T-helper 2 cell treated with Interferon-gamma antibody and Interleukin-4, amounts not matched to agents 5 μg/mL and 100 μg/mL, for 36 hours (primary cell): ENCODE results near the gene OASL.
A peak's percentile ranks its signal among the peaks of the same experiment; 100 is the strongest.
"Not testable (repeated sequence)": the region's sequence is repeated elsewhere in the genome, so short reads cannot be mapped to it uniquely, and the experiment has no call there.

Experiments
- DNase-seq: peaks from one replicate; pipeline ENCODE4 v3.0.0; 2021; ENCODE audit warnings: low spot score
- H3K27ac Mint-ChIP-seq: one replicate; pipeline ENCODE4 v1.8.0; 2021; ENCODE audit warnings: mild to moderate bottlenecking, mixed read lengths
- H3K27me3 Mint-ChIP-seq: one replicate; pipeline ENCODE4 v1.8.0; 2021; ENCODE audit warnings: low read depth, mixed read lengths
- H3K36me3 Mint-ChIP-seq: one replicate; pipeline ENCODE4 v1.8.0; 2021; ENCODE audit warnings: low read depth, mixed read lengths
- H3K4me1 Mint-ChIP-seq: one replicate; pipeline ENCODE4 v1.8.0; 2021; ENCODE audit warnings: low read depth, mixed read lengths
- H3K4me3 Mint-ChIP-seq: one replicate; pipeline ENCODE4 v1.8.0; 2022; ENCODE audit warnings: mild to moderate bottlenecking, moderate library complexity, mixed read lengths
- H3K9me3 Mint-ChIP-seq: one replicate; pipeline ENCODE4 v1.8.0; 2021; ENCODE audit warnings: mixed read lengths

The OASL gene

DNA sequence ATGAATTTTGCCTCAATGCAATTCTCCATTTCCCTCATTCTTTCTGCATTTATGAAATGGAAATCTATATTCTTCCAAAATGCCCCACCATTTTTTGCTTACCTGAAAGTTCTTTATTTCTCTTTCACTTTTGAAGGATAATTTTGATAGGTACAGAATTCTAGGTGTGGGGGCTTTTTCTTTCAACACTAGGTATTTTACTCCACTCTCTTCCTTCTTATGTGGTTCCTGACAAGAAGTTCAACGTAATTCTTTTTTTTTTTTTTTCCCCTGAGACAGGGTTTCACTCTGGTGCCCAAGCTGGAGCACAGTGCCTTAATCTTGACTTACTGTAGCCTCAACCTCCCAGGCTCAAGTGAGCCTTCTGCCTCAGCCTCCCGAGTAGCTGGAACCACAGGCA lies 26.3 kb upstream of the OASL start:
- no peak for DNase-seq
- H3K4me1 Mint-ChIP-seq, result peaks cover 5% of the 10 kb centered on the region
- no peaks in the 10 kb centered on the region for H3K9me3 Mint-ChIP-seq
- H3K27me3 Mint-ChIP-seq, result peaks cover 2% of the 10 kb centered on the region
- H3K36me3 Mint-ChIP-seq, result no peaks in the 10 kb centered on the region
- H3K27ac Mint-ChIP-seq, result no peak overlapping the region
- H3K4me3 Mint-ChIP-seq, result no peak overlapping the region

DNA sequence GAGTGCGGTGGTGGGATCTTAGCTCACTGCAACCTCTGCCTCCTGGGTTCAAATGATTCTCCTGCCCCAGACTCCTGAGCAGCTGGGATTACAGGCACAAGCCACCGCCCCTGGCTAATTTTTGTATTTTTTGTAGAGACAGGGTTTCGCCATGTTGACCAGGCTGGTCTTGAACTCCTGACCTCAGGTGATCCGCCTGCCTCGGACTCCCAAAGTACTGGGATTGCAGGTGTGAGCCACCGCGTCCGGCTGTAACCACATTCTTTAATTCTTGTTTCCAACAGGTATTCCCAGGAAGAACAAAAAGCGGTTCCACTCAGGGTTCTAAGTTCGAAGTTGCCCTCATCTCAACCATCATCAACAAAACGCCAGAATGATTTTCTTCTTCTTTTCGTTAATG lies 25.5 kb upstream of the OASL start:
- H3K9me3 Mint-ChIP-seq, H3K4me3 Mint-ChIP-seq, DNase-seq, H3K4me1 Mint-ChIP-seq, H3K36me3 Mint-ChIP-seq, H3K27me3 Mint-ChIP-seq, H3K27ac Mint-ChIP-seq: not testable (repeated sequence)

DNA sequence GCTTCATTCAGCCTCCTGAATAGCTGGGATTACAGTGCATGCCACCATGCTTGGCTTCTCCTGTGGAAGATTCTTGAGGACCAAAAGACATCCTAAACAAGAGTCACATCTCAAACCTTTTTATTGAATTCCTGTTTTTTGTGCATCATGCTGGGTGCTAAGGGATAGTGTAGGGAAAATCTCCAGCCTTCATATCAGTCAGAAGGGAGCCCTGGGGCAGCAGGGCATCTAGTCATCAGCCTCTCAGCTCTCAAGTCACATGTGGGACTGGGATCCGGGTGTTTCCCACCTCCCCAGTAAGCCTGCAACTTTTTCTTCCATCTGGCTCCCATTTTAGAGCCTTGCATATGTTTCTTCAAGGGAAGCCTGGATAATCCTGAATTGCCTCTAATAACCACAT lies 25.1 kb upstream of the OASL start:
- DNase-seq, result no peak

DNA sequence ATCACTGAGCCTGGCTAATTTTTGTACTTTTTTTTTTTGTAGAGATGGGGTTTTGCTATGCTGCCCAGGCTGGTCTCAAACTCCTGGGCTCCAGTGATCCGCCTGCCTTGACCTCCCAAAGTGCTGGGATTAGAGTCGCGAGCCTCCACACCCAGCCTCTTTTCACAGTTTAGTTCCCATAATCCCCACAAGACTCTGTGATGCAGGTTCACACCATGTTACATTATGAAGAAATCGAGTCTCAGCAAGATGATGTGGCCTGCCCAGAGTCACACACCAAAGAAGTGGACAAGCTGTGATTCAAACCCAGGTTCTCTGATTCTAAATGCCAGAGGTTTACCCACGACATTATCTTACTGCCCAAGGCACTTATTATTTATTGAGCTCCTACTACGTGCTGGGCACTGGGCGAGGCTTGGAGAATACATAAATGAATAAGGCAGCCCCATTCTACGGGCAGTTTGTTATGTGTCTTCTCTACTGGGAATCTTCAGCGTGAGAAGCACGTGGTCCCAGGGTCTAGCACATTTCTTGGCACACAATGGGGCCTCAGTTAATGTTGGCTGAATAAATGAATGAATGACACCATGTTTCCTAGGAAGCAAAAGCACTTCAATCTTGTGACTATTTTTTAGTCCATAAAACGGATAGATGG lies 23.5 kb upstream of the OASL start:
- peaks cover 12% of the 10 kb centered on the region for H3K4me1 Mint-ChIP-seq
- H3K9me3 Mint-ChIP-seq, result no peaks in the 10 kb centered on the region
- H3K27me3 Mint-ChIP-seq, result no peaks in the 10 kb centered on the region
- H3K36me3 Mint-ChIP-seq, result no peaks in the 10 kb centered on the region
- DNase-seq, result no peak
- no peak overlapping the region for H3K27ac Mint-ChIP-seq
- H3K4me3 Mint-ChIP-seq, result no peak overlapping the region

More for the DNA sequence above, 25.1 kb upstream of the OASL start:
- Mint-ChIP-seq H3K36me3 (no peaks in the 10 kb centered on the region), H3K27me3 (peaks cover 2% of the 10 kb centered on the region), H3K27ac (no peak overlapping the region), H3K4me3 (no peak overlapping the region), H3K9me3 (no peaks in the 10 kb centered on the region), H3K4me1 (peaks cover 10% of the 10 kb centered on the region)

DNA sequence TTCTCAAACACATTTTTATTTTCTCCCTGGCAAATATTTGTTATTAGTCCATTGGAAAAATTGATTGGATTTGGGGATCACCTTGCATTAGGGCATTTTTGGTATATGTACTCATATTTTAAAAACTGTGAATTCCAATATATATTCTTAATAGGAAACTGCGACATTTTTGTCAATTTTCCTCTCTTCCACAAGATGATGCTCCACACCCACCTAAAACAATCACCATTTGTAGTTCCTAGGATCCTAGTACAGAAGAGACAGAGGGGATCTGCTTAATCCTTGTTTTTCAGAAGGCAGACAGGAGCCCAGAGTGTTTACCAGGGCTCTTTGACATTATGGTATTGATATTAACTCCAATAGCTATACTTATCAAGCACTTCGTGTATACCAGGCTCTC lies 22.8 kb upstream of the OASL start:
- Mint-ChIP-seq H3K27ac (no peak overlapping the region), H3K4me1 (peaks cover 15% of the 10 kb centered on the region), H3K27me3 (no peaks in the 10 kb centered on the region), H3K36me3 (no peaks in the 10 kb centered on the region), H3K9me3 (no peaks in the 10 kb centered on the region), H3K4me3 (no peak overlapping the region)
- DNase-seq, result no peak

DNA sequence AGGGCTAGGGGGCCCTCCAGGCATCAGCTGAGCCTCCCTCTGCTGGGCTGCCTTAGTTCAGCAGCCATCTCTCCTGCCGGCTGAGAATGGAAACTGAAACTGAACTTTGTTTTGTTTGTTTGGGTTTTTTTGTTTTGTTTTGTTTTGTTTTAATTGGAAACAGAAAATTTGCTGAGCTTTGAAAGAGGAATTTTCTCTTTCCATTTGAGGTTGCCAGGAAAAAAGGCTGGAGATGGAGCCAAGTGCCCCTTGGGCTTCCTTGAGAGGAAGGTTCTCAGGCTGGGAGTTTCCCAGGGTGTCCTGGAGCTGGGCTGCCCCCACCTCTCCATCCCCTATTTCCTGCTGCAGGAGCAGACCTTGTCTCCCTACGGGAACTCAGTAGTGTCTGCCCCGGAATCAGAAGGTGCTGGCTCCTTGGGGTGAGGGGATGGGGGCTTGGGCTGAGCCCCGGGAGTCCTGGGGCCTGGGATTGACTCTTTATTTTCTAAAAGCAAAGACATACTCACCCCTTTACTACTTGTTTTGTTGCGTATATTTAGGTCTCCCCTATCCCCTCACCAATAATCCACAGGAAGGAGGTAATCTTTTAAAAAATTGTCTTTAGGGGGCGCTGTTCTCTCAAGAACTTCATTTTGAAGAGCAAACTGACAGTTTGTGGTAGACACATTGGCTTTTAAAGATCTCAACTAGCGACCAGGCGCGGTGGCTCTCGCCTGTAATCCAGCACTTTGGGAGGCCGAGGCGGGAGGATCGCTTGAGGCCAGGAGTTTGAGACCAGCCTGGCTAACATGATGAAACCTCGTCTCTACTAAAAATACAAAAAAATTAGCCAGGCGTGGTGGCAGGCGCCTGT lies 21.3 kb upstream of the OASL start:
- H3K27ac Mint-ChIP-seq, result peak overlapping the region; percentile 95
- DNase-seq, result peak; percentile 44

DNA sequence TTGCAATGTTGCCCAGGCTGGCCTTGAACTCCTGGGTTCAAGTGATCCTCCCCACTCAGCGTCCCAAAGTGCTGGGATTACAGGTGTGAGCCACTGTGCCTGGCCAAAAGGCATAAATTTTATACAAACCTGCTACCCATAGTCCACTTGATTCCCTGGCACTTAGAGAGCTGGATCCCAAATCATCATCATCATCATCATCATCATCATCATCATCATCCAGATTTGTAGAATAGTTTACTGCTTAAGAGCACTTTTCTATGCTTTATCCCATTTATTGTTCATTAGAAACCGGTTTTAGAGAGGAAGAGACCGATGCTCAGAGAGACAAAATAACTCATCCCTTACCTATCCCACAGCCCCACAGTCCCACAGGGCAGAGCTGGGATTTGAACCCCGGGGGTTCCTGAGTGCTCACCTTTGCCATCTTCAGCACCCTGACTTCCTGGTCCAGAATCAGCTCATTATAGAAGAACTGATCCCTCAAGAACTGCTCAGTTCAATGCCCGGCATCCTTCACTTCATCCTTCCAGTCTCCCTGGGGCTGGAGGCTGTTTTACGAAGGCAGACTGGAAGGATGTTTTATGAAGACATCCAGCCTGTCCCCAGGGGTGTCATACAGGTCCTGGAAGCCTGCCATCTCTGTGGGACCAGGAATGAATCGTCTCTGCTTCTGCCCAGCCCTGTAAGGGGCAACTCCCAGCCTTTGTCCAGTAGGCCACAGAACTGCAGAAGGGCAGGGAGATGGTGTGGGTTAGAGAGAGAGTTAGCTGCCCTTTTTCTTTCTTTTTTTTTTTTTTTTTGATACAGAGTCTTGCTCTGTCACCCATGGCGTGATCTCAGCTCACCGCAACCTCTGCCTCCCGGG lies 20.2 kb upstream of the OASL start:
- Mint-ChIP-seq H3K36me3 (no peaks in the 10 kb centered on the region), H3K27ac (peak overlapping the region; percentile 95), H3K4me3 (peak overlapping the region; percentile 72), H3K27me3 (no peaks in the 10 kb centered on the region), H3K9me3 (no peaks in the 10 kb centered on the region), H3K4me1 (peaks cover 14% of the 10 kb centered on the region)
- DNase-seq, result no peak

More for the DNA sequence above, 21.3 kb upstream of the OASL start:
- Mint-ChIP-seq H3K27me3 (no peaks in the 10 kb centered on the region), H3K9me3 (no peaks in the 10 kb centered on the region), H3K4me1 (peaks cover 14% of the 10 kb centered on the region), H3K36me3 (no peaks in the 10 kb centered on the region), H3K4me3 (peak overlapping the region; percentile 72)

DNA sequence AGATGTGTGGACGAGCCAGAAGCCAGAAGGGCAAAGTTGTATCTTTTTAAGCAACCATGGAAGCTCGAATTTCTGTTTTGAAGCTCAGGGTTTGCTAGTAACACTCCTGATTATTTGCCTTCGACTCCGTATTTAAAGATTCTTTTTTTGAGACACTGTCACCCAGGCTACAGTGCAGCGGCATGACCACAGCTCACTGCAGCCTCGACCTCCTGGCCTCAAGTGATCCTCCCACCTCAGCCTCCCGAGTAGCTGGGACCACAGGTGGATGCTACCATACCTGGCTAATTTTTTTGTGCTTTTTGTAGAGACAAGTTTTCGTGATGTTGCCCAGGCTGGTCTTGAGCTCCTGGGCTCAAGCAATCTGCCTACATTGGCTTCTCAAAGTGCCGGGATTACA lies 18.7 kb upstream of the OASL start:
- DNase-seq, result no peak
- H3K4me1 Mint-ChIP-seq, result peaks cover 14% of the 10 kb centered on the region
- H3K4me3 Mint-ChIP-seq, result no peak overlapping the region
- no peaks in the 10 kb centered on the region for H3K9me3 Mint-ChIP-seq
- H3K36me3 Mint-ChIP-seq, result no peaks in the 10 kb centered on the region
- no peak overlapping the region for H3K27ac Mint-ChIP-seq
- H3K27me3 Mint-ChIP-seq, result no peaks in the 10 kb centered on the region

DNA sequence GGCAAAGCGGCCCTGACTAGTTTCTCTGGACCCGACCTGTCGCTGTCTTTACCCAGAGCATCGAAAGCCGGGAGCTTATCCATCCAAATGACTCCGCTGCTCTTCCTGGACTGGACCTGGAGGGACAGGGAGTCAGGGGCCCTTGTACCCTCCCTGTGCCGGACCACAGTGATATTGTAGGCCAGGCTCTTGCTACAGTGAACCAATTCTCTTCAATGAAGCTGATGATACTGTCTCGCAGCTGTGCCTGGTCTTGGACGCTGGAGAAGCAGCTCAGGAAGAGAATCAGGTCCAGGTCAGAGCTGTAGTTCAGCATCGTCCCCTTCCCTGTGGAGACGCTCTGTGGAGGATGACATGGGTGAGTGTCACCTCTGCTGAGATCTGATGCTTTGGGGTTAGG lies 14.7 kb upstream of the OASL start:
- DNase-seq, result no peak
- H3K27ac Mint-ChIP-seq, result no peak overlapping the region
- H3K9me3 Mint-ChIP-seq, result no peaks in the 10 kb centered on the region
- no peak overlapping the region for H3K4me3 Mint-ChIP-seq
- H3K4me1 Mint-ChIP-seq, result peaks cover 5% of the 10 kb centered on the region
- H3K36me3 Mint-ChIP-seq, result no peaks in the 10 kb centered on the region
- H3K27me3 Mint-ChIP-seq, result peaks cover 3% of the 10 kb centered on the region

DNA sequence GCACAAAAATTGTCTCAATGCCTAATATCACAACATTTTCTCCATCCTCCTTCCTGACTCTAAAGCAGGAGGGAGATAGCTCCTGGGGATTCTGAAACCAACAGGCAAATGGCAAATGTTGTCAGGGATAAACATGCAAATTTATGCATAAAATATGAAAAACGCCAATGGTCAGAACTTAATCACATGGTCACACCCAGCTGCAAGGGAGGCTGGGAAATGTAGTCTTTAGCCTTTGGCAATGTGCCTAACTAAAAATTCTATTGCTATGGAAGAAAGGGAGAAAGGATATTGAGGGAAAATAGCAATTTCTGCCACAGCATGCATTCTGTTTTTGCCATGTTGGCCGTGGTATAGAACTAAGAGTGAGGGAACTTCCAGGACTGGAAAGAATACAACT lies 11.7 kb upstream of the OASL start:
- Mint-ChIP-seq H3K4me3 (no peak overlapping the region), H3K27ac (no peak overlapping the region), H3K36me3 (no peaks in the 10 kb centered on the region), H3K27me3 (peaks cover 3% of the 10 kb centered on the region), H3K9me3 (no peaks in the 10 kb centered on the region), H3K4me1 (peaks cover 3% of the 10 kb centered on the region)
- DNase-seq, result no peak

DNA sequence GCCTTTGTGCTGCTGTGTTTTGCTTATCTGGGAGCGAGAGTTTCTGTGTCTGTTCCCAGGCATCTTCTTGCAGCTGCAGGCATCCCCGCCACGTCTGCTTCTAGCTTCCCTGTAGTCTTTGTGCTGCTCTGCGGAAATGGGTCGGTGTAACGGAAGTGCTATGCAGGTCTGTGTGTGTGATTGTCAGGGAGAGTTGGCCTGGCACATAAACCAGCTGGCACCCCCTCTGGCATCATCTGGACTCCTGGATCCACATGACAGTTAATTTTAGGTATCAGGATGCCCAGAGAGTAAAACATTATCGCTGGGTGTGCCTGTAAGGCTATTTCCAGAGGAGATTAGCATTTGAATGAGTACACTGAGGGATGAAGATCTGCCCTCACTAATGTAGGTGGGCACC lies 9.4 kb upstream of the OASL start:
- Mint-ChIP-seq H3K9me3 (no peaks in the 10 kb centered on the region), H3K36me3 (no peaks in the 10 kb centered on the region), H3K27me3 (peaks cover 15% of the 10 kb centered on the region), H3K4me3 (peak overlapping the region; percentile 74), H3K27ac (peak overlapping the region; percentile 71), H3K4me1 (peaks cover 3% of the 10 kb centered on the region)
- DNase-seq, result no peak

DNA sequence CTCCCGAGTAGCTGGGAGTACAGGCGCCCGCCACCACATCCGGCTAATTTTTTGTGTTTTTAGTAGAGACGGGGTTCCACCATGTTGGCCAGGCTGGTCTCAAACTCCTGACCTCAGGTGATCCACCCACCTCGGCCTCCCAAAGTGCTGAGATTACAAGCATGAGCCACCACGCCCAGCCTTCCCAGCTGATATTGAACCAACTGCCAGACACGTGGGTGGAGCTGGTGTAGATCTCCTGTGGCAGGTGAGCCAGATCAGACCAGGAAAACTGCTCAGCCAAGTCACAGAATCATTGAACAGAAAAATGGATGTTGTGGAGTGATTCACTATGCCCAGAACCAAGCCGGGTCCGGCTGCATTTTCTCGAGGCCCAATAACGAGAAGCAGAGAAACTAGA lies 8.4 kb upstream of the OASL start:
- H3K27ac Mint-ChIP-seq, H3K4me1 Mint-ChIP-seq, H3K36me3 Mint-ChIP-seq, H3K4me3 Mint-ChIP-seq, H3K9me3 Mint-ChIP-seq, DNase-seq: not testable (repeated sequence)
- H3K27me3 Mint-ChIP-seq, result peaks cover 20% of the 10 kb centered on the region

DNA sequence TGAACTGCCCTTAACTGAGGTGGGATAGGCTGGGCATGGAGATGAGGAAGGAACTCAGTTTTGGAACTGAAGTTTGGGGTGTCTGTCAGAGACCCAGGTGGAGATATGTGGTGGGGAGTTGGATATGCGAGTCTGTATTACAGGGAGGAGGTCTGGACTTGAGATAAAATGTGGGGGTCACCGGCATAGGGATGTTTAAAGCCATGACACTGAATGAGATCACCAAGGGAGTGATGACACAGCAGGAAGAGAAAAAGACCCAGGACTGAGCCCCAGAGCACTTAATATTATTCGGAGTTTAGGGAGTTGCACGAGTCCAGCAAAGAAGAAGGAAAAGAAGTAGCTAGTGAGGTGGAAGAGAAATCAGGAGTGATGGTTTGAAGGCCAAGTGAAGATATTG lies 4.0 kb upstream of the OASL start:
- Mint-ChIP-seq H3K9me3 (no peaks in the 10 kb centered on the region), H3K27ac (no peak overlapping the region), H3K36me3 (no peaks in the 10 kb centered on the region), H3K27me3 (peaks cover 23% of the 10 kb centered on the region), H3K4me3 (no peak overlapping the region), H3K4me1 (peaks cover 8% of the 10 kb centered on the region)
- no peak for DNase-seq

DNA sequence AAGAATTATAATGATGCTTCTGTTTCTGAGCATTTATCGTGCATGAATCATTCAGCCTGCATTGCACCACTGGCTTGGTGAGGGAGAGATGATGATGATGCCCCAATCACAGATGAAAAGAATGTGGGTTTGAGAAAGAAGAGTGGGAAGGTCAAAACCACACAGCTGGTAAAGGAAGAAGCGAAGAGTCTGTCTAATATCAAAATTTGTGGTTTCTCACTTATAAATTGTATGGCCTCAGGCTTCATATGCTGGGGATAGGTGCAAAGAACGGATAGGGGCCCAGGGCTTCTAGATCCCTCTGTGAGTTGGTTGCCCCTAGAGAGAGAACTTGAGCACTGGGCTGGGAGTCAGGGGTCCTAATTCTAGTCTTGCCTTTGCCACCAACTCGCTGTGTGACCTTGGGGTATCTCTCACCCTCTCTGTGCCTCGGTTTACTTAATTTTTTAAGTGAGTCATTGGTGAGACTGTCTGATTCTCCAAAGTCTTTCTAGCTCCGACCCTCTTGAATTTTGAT lies 2.2 kb downstream of the OASL start:
- peaks cover 48% of the 10 kb centered on the region for H3K4me1 Mint-ChIP-seq
- H3K4me3 Mint-ChIP-seq, result peak overlapping the region; percentile 94
- H3K36me3 Mint-ChIP-seq, result peaks cover 24% of the 10 kb centered on the region
- H3K27me3 Mint-ChIP-seq, result peaks cover 6% of the 10 kb centered on the region
- DNase-seq, result peak; percentile 56
- H3K27ac Mint-ChIP-seq, result peak overlapping the region; percentile 78
- no peaks in the 10 kb centered on the region for H3K9me3 Mint-ChIP-seq
